DLD1 (cell line): Measurements from ENCODE around the gene PRIMPOL.
"Not testable (repeated sequence)": the region's sequence is repeated elsewhere in the genome, so short reads cannot be mapped to it uniquely, and the experiment has no call there.

Experiments used
- in situ Hi-C: cut with HindIII; loops from 2 replicates; pipeline ENCODE4 v1.10.0; 2017; ENCODE audit warnings: low sequenced_read_pairs

The PRIMPOL gene

DNA sequence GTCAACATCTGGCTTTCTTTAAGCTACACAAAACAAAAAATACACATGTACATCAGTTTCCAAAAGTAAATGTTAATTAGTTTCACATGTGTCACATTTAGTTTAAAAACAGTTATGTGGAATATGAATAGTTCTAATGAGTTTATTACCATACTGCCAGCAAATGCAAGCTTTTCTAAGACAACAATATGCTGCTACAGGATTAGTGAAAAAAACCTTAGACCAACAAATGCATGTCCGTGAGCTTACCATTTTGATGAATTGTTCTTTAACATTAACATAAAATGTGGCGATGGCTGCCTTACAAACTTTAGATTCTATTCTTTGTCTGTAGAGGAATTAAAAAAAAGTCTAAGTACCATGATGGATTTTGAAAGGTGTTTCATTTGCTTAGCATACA, 52.6 kb downstream of the PRIMPOL start:
- in situ Hi-C loops = no loop called here

DNA sequence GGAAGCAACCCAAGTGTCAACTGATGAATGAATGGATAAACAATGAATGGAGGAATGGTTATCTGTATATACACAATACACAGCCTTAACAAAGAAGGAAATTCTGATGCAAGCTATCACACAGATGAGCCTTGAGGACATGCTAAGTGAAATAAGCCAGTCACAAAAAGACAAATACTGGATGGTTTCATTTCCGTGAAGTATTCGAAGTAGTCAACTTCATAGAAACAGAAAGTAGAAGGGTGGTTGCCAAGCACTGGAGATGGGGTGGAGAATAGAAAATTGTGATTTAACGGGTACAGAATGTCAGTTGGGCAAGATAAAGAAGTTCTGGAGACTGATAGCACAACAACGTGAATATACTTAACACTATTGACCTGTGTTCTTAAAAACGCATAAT, 56.2 kb downstream of the PRIMPOL start:
- in situ Hi-C loops = no loop called here

DNA sequence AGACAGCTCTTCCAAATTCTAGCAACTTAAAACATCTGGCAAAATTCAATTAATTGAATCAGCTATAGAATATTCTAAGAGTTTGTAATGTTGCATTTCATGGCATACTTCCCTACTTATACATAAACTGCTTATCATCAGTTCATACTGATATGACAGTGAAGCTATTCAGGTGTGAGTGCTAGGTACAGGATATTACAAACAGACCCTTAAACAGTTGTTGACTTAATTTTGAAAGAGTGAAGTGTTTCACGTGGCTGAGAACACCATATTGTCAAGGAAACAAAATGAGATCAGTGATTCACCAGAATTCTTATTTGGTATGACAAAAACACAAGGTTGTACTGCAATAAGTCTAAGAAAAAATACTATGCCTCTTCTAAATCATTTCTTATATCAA, 56.9 kb downstream of the PRIMPOL start:
- in situ Hi-C loops = no loop called here

DNA sequence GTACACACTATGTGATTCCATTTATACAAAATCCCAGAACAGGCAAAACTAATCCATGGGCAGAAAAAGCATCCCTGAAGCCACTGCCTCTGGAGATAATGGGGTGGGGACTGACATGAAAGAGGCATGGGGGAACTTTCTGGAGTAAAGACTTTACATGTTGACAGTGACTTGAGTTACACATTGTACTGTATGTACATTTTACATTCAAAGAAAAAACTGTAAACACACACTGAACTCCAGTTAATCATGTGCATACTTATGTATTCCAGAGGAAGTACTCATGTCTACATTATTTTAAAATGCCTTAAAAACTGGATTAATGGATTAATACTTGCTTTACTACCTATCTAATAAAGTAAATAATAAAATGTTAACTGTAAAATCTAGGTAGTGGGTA, 62.8 kb downstream of the PRIMPOL start:
- in situ Hi-C loops = no loop called here

DNA sequence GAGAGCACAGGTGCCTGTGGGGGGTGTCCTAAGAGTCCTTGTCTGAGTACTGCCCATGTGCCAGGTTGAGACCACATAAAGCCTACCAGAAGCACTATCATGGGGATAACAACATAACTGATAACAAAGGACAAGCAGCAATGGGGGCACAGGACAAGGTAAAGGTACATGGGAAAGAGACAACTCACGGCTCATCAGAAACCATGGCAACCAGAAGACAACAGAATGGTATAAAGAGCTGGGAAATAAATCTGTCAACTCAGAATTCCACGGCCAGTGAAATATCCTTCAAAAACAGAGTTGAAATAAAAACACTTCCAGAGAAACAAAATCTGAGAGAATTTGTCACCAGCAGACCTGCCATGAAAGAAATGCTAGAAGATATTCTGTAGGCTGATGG, 64.3 kb downstream of the PRIMPOL start:
- in situ Hi-C loops = no loop called here

GRCh38 chr4:184715526-184715925, 66.0 kb downstream of the PRIMPOL start:
- in situ Hi-C loops = no loop called here

- in situ Hi-C loops = no loop called here
Measured at GRCh38 chr4:184719407-184719806, 69.9 kb downstream of the PRIMPOL start.

- in situ Hi-C loops = no loop called here
Measured at GRCh38 chr4:184721254-184721653, 71.7 kb downstream of the PRIMPOL start.

DNA sequence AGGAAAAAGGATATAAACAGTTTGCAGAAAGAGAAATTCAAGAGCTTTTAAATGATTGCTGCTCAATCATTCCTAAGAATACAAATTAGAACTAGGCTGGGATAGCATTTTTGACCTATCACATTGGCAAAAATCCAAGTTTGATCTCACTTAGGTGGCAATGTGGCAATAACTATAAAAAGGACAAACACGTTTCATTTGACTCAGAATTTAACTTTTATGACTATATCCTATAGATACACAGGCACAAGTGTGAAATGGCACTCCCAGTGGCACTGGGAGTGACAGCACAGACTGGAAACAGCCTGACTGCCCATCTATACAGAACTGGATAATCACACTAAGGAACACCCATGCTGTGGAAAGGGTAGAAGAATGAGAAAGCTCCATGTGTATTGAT, 73.3 kb downstream of the PRIMPOL start:
- in situ Hi-C loops = no loop called here

DNA sequence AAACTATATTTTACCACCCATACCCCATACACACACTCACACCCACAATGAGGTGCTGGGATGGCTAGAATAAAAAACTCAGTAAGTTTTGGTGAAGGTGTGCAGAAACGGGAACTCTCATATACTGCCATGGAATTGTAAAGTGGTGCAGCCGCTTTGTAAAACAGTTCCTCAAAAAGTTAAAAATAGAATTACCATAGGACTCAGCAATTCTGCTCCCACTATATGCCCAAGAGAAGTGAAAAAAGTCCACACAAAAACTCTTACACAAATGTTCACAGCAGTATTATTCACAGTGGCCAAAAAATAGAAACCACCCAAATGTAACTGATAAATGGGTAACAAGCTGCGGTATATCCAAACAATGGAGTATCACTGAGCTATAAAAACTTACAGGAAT, 77.9 kb downstream of the PRIMPOL start:
- in situ Hi-C loops = no loop called here

DNA sequence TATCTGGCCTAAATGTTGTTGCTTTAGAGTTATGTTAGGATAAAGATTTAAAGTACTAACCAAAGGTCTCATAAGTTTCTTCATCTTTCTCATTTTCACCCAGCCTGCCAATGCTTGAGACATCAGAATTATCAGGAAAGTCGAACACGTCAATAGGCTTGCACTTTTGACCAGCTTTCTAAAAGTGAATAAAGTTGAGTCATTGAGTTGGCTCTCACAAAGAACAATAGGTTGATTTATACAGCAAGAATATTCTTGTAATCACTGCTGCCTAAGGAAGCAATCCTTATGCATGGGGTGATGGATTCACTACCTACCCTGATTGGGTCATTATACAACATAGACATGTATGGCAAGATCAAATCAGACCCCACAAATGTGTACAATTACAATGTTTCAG, 79.3 kb downstream of the PRIMPOL start:
- in situ Hi-C loops = no loop called here

GRCh38 chr4:184729946-184730345, 80.4 kb downstream of the PRIMPOL start:
- in situ Hi-C loops = no loop called here

DNA sequence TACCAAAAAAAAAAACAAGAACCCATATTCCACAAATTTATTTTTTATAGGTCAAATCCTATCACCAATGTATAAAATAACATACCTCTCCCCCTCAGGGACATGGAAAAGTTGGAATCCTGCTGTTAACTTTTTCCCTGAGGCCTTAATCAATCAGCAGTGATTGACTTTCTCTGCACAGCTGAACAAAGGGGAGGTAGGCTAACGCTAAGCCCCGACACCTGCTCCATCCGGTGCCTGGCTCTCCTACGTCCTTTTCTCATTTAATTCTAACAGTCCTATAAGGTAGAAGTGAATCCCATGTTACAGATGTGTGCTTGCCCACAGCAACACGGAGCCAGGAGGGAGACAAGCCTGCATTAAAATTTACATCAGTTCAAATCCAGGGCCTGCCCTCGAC, 81.5 kb downstream of the PRIMPOL start:
- in situ Hi-C loops = no loop called here

- in situ Hi-C loops = no loop called here
Measured at GRCh38 chr4:184732126-184732525, 82.6 kb downstream of the PRIMPOL start.

DNA sequence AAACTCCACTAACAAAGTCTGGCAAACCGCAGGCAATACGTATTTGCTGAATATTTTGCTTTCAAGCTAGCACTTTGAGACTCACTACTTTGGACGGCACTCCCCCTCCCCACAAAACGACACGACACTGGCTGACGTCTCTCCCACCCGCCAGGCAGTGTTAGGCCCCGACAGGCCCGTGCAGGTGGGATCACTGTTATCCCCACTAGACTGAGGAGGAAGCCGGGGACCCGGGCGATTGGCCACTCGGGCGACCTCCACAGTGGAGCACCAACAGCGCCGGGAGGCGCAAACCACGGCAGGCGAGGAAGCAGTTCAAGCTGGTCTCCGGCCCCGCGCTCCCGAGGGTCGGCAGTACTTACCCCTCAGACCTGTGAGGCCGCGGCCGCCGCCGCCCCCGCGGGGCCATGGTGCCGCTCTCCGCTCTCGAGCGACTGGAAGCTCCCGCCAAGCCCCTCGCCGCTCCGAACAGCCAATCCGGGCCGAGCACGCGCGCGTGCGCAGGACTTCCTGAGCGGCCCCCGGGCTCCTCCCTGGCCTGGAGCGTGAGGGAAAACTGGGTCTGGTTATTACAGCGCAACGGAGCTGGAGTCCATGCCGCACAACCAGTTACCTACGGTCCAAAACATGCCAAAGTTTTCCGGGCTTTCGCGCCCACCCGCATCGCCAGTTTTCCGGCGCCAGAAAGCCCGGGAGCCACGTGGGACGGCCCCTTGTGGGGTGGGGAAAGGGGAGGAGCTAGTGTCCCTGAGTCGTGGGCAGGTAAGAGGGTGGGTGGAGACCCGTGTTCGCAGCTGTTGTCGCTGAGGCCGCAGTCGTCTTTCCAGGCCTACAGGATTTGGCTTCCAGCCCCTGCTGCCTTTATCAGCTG, 84.4 kb downstream of the PRIMPOL start, which contains the start of gene CENPU:
Gene CENPU, minus strand, starts transcription at position 443 of the 871 bp plus-strand sequence. Its CDS starts 34 bp downstream, at position 409.
- in situ Hi-C loops = no loop called here

- in situ Hi-C loops = no loop called here
Measured at GRCh38 chr4:184734758-184735157, 85.2 kb downstream of the PRIMPOL start.

DNA sequence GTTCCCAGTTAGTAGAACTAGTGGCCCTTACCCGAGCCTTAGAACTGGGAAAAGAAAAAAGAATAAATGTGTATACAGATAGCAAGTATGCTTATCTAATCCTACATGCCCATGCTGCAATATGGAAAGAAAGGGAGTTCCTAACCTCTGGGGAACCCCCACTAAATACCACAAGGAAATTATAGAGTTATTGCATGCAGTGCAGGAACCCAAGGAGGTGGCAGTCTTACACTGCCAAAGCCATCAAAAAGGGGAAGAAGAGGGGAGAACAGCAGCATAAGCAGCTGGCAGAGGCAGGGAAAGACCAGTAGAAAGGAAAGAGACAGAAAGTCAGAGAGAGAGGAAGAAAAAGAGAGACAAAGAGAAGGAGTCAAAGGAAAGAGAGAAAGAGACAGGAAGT, 90.0 kb downstream of the PRIMPOL start:
- in situ Hi-C loops = not testable (repeated sequence)

- in situ Hi-C loops = no loop called here
Measured at GRCh38 chr4:184740980-184741391, 91.4 kb downstream of the PRIMPOL start.

DNA sequence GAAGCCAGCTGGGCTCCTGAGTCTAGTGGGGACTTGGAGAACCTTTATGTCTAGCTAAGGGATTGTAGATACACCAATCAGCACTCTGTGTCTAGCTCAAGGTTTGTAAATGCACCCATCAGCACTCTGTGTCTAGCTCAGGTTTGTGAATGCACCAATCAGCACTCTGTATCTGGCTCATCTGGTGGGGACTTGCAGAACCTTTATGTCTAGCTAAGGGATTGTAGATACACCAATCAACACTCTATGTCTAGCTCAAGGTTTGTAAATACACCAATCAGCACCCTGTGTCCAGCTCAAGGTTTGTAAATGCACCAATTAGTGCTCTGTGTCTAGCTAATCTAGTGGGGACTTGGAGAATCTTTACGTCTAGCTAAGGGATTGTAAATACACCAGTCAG, 92.1 kb downstream of the PRIMPOL start:
- in situ Hi-C loops = not testable (repeated sequence)

DNA sequence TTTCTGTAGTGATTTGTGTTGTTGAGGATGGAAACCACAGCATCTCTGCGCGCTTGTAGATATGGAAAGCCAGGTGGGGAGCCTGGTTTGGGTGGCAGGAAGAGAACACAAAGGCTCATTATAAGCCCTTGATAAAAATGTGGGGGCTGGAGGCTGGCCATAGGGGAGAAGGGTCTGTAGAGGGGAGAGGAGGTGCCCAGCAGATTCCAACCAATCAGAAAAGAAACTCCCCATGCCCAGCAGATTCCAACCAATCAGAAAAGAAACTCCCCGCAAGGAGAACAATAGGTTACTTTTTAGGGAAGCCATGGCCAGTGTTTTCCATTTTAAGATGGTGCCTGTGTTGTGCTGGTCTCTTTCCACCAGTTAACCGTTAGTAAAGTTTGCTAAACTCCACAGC, 94.1 kb downstream of the PRIMPOL start:
- in situ Hi-C loops = no loop called here

DNA sequence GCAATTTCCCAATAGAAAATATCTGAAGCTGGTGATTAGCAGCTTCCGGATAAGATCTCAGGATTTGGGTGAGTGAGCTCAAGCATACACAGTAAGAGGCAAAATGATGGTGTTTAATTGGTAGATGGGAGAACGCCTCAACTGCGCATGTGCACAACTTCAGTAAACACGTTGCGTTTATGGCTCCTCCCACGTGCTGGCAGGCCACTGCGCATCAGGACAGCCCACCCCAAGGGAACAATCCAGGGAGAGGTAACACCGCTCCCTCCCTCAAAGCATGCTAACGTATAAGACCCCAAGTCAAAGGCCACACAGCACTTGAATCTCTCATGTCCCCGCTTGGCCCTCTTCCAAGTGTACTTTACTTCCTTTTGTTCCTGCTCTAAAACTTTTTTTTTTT, 94.7 kb downstream of the PRIMPOL start:
- in situ Hi-C loops = no loop called here
